IPS-20b (cell line): ENCODE data around the gene KREMEN2.
A peak's percentile ranks its signal among the peaks of the same experiment; 100 is the strongest.

Experiments used
- H3K27ac ChIP-seq: one replicate; pipeline ENCODE4 v1.5.1; 2013; ENCODE audit warnings: low read length
- H3K27me3 ChIP-seq: 2 replicates; pipeline ENCODE4 v1.6.1; 2013; ENCODE audit warnings: mild to moderate bottlenecking, low read length, inconsistent platforms; ENCODE audit not compliant: insufficient read depth
- H3K36me3 ChIP-seq: 2 replicates; pipeline ENCODE4 v1.6.1; 2013; ENCODE audit warnings: low read depth, mild to moderate bottlenecking, inconsistent platforms, low read length, moderate library complexity; ENCODE audit not compliant: insufficient read depth
- H3K4me1 ChIP-seq: 2 replicates; pipeline ENCODE4 v1.6.1; 2013; ENCODE audit warnings: mild to moderate bottlenecking, control low read depth, inconsistent platforms, low read length, moderate library complexity; ENCODE audit not compliant: insufficient read depth
- H3K4me3 ChIP-seq: 2 replicates; pipeline ENCODE4 v1.5.1; 2013; ENCODE audit warnings: mild to moderate bottlenecking, low read length, inconsistent platforms
- H3K9ac ChIP-seq: 2 replicates; pipeline ENCODE4 v1.6.1; 2013; ENCODE audit warnings: low read depth, mild to moderate bottlenecking, inconsistent platforms, low read length, moderate library complexity
- H3K9me3 ChIP-seq: 2 replicates; pipeline ENCODE4 v1.6.1; 2013; ENCODE audit warnings: mild to moderate bottlenecking, low read depth, low read length, inconsistent platforms; ENCODE audit not compliant: insufficient read depth

KREMEN2 gene

DNA sequence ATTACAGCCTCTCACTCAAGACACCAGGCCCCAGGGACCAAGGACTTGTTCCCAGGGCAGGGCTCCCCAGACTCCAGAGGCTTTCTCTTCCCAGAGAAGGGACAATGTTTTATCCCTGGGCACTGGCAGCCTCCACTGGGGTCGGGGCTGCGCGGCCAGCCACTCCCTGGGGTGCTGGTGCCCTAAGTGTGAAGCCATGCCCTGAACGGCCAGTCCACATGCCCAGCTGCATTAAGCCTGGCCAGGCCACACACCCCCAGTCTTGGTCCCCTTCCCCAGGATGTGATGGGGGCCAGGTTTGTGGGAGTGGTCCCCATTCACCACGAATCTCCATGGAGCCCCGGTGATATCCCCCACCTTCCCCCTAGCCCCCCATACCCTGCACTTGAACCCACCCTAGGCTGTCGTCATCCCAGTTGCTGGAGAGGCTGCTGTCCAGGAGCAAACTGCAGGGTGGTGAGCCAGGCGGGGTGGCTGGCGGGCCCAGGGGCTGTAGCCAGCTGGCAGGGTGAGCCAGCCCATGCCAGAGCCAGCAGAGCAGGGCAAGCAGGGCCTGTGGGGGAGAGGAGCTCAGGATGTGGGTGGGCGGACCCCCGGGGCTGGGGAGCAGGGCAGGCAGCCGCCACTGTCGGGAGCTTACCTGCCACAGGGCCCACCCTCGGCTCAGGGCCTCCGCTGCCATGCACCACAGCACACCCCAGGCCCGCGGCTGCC is 9.7 kb downstream of the KREMEN2 start:
- Histone ChIP-seq H3K4me3 (no peak overlapping the region), H3K27me3 (peaks cover 1% of the 10 kb centered on the region), H3K4me1 (no peaks in the 10 kb centered on the region), H3K36me3 (peaks cover 65% of the 10 kb centered on the region), H3K9ac (no peak overlapping the region), H3K27ac (no peak overlapping the region), H3K9me3 (no peaks in the 10 kb centered on the region)

DNA sequence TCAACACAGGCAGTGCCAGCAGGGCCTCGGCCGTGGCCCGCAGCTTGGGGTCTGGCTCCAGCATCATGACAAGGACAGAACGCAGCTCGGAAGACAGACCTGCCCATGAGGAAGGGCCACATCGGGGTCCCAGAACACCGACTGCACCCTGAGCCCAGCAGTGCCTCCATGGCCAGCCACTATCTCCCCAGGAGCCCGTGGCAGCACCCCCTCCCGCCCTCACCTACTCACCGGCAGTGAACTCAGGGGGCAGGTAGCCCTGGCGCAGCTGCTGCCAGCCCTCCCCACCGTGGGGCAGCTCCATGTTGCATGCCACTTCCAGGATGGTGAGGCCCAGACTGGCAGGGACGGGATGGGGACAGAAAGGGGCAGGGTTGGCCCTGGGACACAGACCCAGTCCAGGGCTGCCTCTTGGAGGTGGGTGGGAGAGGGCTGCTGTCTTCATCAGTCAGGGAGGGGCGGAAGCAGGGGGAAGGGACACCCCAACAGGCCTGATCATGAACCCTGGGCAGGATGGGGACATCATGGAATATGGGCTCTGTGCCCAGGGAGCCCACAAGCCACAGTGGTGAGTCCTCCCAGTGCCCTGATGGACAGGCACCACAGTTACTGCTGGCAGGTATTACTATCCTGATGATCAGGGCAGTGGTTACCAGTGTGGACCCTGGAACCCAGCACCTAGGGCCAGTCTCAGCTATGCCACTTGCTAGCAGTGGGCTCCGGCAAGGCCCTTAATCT is 10.4 kb downstream of the KREMEN2 start:
- no peak overlapping the region for H3K4me3 ChIP-seq
- no peaks in the 10 kb centered on the region for H3K4me1 ChIP-seq
- no peaks in the 10 kb centered on the region; the same call in 1 of the 2 replicates for H3K27me3 ChIP-seq
- no peak overlapping the region for H3K9ac ChIP-seq
- peaks cover 65% of the 10 kb centered on the region for H3K36me3 ChIP-seq
- no peaks in the 10 kb centered on the region for H3K9me3 ChIP-seq
- H3K27ac ChIP-seq, result no peak overlapping the region

DNA sequence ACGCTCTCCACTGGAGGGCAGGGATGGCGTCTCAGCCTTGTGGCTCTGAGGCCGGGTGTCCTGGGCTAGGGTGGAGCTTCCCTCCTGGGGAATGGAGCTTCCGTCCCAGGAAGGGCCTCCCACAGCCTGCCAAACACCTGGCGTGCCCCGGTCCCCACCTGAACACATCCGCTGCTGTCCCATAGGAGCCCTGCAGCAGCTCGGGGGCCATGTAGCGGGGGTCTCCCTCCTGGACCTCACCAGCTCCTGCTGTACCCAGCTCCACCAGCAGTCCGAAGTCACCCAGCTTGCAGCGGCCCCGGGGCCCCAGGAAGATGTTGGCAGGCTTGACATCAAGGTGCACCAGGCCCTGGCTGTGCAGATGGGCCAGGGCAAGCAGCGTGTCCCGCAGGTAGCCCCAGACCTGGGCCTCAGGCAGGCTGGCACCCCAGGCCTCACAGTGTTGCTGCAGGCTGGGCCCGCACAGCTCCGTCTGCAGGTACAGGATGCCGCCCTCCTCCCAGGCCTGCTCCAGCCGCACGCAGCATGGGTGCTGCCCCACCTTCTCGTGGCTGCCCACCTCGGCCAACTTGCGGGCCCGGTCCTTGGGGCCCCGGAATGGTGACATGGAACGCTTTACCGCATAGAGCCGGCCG is 11.2 kb downstream of the KREMEN2 start:
- Histone ChIP-seq H3K27me3 (no peaks in the 10 kb centered on the region; the same call in 1 of the 2 replicates), H3K36me3 (peaks cover 65% of the 10 kb centered on the region), H3K4me1 (no peaks in the 10 kb centered on the region), H3K9ac (no peak overlapping the region), H3K4me3 (no peak overlapping the region), H3K27ac (no peak overlapping the region), H3K9me3 (no peaks in the 10 kb centered on the region)

DNA sequence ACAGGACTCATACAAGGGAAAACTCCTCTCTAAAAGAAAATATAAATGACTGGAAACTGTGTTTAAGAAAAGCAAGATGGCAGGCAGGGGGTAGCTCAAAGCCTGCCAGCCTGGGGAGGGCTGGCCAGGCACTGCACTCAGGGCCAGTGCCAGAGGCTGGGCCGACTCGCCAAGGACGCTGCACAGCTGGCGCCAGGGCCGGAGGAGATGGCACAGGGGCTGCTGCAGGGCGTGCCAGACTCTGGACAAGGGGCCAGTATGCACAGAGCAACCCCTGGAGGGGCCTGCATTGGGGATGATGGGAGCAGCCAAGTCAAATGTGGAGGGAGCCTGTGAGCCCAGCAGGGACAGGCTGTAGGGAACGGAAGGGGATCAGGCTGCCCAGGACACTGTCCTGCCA is 12.1 kb downstream of the KREMEN2 start:
- H3K9ac ChIP-seq, result no peak overlapping the region
- no peaks in the 10 kb centered on the region for H3K27me3 ChIP-seq
- H3K27ac ChIP-seq, result no peak overlapping the region
- H3K4me1 ChIP-seq, result peaks cover 3% of the 10 kb centered on the region; the same call in 1 of the 2 replicates
- no peaks in the 10 kb centered on the region for H3K9me3 ChIP-seq
- H3K4me3 ChIP-seq, result no peak overlapping the region
- H3K36me3 ChIP-seq, result peaks cover 65% of the 10 kb centered on the region

DNA sequence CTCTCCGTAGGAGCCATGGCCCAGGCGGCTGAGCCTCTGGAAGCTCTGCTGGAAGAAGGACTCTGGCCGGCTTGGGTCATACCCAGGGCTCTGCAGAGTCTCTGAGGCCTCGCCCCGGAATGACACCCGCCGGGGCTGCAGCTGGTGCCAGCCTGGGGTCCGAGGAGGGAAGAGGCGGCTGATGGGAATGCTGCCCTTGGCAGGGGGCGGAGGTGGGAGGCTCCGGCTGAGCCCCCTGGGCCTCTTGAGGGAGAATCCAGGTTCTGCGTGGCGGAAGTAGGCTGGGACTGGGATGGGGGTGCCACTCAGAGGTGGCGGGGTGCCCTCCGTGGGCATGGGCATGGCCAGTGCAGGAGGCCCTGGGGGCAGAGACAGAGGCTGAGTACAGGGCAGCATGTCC is 12.6 kb downstream of the KREMEN2 start:
- Histone ChIP-seq H3K36me3 (peaks cover 65% of the 10 kb centered on the region), H3K27me3 (no peaks in the 10 kb centered on the region), H3K4me1 (peaks cover 7% of the 10 kb centered on the region; the same call in 1 of the 2 replicates), H3K27ac (no peak overlapping the region), H3K9ac (no peak overlapping the region), H3K4me3 (no peak overlapping the region), H3K9me3 (no peaks in the 10 kb centered on the region)

DNA sequence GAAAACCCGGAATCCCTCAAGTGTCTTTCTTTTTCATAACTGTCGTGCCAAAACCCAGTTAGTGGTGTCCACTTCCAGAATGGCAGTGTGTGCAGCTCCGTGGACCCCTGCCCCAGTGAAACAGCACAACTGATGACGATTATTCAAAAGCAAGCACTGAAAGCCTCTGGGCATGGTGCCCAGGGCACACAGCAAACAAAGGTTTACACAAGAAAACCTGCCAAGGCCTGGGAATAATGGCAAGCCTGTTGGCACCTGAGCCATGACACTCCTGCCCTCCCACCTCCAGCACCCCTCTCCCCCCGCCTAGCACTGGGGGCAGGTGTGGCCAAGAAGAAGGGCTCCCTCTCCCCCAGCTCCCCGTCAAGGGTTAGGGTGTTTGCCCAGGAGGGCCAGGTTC is 13.4 kb downstream of the KREMEN2 start:
- no peak overlapping the region for H3K27ac ChIP-seq
- no peak overlapping the region for H3K4me3 ChIP-seq
- H3K9ac ChIP-seq, result no peak overlapping the region
- H3K27me3 ChIP-seq, result no peaks in the 10 kb centered on the region
- peaks cover 11% of the 10 kb centered on the region for H3K4me1 ChIP-seq
- peaks cover 58% of the 10 kb centered on the region for H3K36me3 ChIP-seq
- H3K9me3 ChIP-seq, result no peaks in the 10 kb centered on the region

DNA sequence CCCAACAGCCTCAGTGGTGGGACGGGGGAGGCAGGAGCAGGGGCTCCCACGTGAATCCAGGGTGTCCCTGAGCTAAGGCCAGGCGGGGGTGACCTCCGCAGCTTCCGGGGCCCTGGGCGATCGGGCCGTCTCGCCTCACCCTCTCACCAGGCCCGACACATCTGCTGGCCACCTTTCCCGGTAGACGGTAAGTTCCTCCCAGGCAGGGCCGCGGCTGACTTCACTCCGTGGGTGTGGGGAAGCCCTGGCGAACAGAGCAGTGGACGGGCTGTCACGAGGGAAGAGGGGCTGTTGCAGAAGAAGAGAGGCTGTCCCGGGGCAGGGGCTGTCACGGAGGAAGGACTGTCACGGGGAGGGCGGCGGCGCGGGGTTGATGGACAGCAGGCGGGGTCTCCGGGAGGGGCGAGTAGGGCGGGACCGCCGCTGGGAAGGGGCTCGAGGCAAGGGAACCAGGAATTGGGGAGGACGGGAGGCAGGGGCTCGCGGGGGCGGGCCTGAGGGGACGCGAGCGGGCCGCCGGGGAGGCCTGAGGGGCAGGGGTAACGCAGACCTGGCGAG is 15.7 kb downstream of the KREMEN2 start:
- peak overlapping the region; percentile 81 for H3K4me3 ChIP-seq
- no peak overlapping the region for H3K27ac ChIP-seq
- H3K27me3 ChIP-seq, result no peaks in the 10 kb centered on the region
- H3K9me3 ChIP-seq, result no peaks in the 10 kb centered on the region
- peaks cover 12% of the 10 kb centered on the region for H3K4me1 ChIP-seq
- H3K9ac ChIP-seq, result peak overlapping the region; percentile 93; the same call in 1 of the 2 replicates
- peaks cover 35% of the 10 kb centered on the region for H3K36me3 ChIP-seq

DNA sequence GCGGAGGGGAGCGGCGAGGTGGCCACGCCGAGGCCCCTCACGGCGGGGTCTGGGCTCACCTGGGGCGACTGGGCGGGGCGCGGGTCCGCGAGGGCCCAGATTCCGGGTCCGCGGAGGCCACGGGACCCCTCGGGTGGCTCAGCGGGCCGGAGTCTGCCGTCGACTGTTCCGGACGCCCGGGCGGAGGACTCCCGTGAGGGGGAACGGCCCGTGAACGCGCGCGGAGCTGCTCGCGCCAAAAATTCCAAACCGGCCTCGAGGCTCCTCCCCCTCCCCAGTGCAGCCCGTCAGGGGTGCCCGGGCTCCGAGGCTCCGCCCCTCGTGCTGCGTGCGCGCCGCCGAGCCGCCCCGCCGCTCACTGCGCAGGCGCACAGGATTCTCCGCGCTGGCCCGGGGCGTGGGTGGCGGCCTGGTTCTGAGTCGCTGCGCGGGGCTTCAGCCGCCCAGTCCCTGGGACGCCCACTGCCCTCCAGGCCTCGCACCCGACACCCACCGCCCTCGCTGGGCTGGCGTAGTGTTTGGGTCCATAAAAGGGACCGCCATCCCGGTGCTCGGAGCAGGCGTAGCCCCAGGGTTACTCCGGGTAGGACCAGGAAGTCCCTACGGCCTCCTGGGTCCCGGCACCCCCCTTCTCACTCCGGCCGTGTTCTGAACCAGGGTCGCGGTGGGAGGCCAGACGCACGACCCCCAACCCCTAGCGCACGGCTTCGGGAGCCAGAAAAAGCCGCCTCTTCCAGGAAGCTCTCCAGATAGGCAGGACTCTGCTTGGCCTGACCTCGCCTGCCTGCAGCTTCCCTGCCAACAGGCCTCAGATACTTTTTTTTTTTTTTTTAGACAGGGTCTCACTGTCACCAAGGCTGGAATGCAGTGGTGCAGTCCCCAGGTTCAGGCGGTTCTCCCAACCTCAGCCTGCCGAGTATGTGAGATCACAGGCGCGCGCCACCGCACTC is 16.4 kb downstream of the KREMEN2 start, which contains the start of gene PKMYT1:
PKMYT1 (minus strand) TSS at position 220 of the 950 bp plus-strand sequence. CDS start 789 bp downstream, outside the sequence.
- Histone ChIP-seq H3K4me1 (peaks cover 12% of the 10 kb centered on the region), H3K36me3 (peaks cover 28% of the 10 kb centered on the region), H3K27ac (peak within 1 kb of the TSS; percentile 89), H3K9me3 (no peaks in the 10 kb centered on the region), H3K27me3 (no peaks in the 10 kb centered on the region), H3K9ac (peak within 1 kb of the TSS; percentile 93), H3K4me3 (peak within 1 kb of the TSS; percentile 81)

DNA sequence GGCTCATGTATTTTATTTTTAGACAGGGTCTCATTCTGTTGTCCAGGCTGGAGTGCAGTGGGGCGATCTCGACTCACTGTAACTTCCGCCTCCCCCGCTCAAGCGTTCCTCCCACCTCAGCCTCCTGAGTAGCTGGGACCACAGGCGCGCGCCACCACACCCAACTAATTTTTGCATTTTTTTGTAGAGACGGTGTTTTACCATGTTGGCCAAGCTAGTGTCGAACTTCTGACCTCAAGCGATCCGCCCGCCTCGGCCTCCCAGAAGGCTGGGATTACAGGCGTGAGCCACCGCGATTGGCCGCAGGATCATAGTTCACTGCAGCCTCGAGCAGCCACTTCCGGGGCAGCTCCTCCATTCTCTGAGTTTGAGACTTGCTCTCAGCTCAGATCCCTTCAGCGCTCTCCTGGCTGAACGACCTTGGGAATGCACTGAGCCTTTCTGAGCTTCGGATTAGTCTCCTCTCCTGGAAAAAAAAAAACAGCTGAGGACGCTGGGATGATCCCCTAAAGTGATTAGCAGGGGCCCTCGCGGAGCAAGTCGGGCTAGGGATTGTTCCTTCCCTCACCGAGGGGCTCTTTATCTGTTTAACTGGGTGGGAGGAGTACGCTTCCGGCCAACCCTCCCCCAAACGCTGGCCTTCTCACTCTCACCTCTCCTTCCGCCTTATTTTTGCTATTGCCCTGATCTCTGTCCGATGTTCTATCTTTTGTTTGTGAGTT is 17.3 kb downstream of the KREMEN2 start:
- Histone ChIP-seq H3K36me3 (peaks cover 19% of the 10 kb centered on the region), H3K27ac (peak overlapping the region; percentile 89), H3K9ac (peak overlapping the region; percentile 93), H3K27me3 (no peaks in the 10 kb centered on the region), H3K4me1 (peaks cover 12% of the 10 kb centered on the region), H3K9me3 (no peaks in the 10 kb centered on the region), H3K4me3 (peak overlapping the region; percentile 81)

DNA sequence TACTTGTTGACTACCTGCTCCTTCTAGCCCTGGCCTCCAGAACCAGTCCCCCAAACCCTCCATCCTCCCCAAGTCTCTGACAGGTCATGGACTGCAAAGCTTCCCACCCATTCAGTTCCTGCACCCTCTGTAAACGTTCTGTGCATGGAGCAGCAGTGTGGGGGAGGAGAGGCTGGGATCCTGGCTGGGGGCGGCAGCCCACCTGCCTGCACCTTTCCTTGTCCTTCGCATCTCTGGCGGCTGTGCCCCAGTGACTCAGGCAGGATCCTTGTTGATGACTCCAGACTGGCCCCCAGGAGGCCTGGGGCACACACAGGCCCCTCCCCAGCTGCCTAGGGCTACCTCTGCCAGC is 17.8 kb downstream of the KREMEN2 start:
- Histone ChIP-seq H3K9ac (peak overlapping the region; percentile 93; the same call in 1 of the 2 replicates), H3K36me3 (peaks cover 14% of the 10 kb centered on the region), H3K27ac (peak overlapping the region; percentile 89), H3K9me3 (no peaks in the 10 kb centered on the region), H3K4me3 (peak overlapping the region; percentile 81), H3K27me3 (no peaks in the 10 kb centered on the region), H3K4me1 (peaks cover 12% of the 10 kb centered on the region)
